B cell (primary cell): Measurements from ENCODE around the gene C19orf81. TPM values are rescaled to one million over a fixed set of nuclear protein-coding genes. Genes with fewer than 3 reads are reported as not detected.
"Not testable (repeated sequence)": the region's sequence is repeated elsewhere in the genome, so short reads cannot be mapped to it uniquely, and the experiment has no call there.

Source experiments
- ATAC-seq: fragments of 200-7000 bp; cut with Tn5 transposase; one replicate; pipeline ENCODE4 v1.10.0; 2021; ENCODE audit warnings: low read depth, mild to moderate bottlenecking, moderate number of reproducible peaks, moderate library complexity
- CTCF ChIA-PET: fragments of 350-600 bp; sonication (Branson Sonifier 250); formaldehyde crosslinking; loops from one replicate; lab custom pipeline; 2021; ENCODE audit warnings: antibody characterized with exemption, inconsistent platforms; lab: Charles Lee
- POLR2A ChIA-PET: fragments of 350-600 bp; sonication (Branson Sonifier 250); formaldehyde crosslinking; loops from one replicate; lab custom pipeline; 2021; ENCODE audit warnings: antibody characterized with exemption; lab: Charles Lee
- DNase-seq: peaks from one replicate; pipeline ENCODE4 v3.0.0; 2013
- H2AFZ ChIP-seq: 2 replicates; pipeline ENCODE4 v1.6.1; 2012; ENCODE audit warnings: mild to moderate bottlenecking, low read depth, low read length; ENCODE audit not compliant: insufficient read depth, poor library complexity, severe bottlenecking
- H3K27ac ChIP-seq, 2 donors: 1 replicate in 1 of 2; 2 replicates in 1 of 2; pipeline ENCODE4 v1.5.1; 2012 to 2013; ENCODE audit warnings: low read length in 2 of 2, mild to moderate bottlenecking in 2 of 2, moderate library complexity in 1 of 2
- H3K27me3 ChIP-seq, 4 experiments: fragments of 200-600 bp in 1 of 4; sonication (generic) in 1 of 4; replicated peaks in 1 of 4; 1 replicate in 2 of 4; 2 replicates in 2 of 4; pipeline versions ENCODE4 v1.6.1 to v1.7.0; 2013 to 2016; ENCODE audit warnings: low read length in 3 of 4, mild to moderate bottlenecking in 2 of 4, mixed read lengths in 1 of 4, moderate library complexity in 1 of 4; ENCODE audit not compliant: insufficient read depth in 4 of 4, control insufficient read depth in 3 of 4; ENCODE audit errors: control extremely low read depth in 1 of 4
- H3K36me3 ChIP-seq, 2 experiments: replicated peaks in 1 of 2; 1 replicate in 1 of 2; 2 replicates in 1 of 2; pipeline versions ENCODE4 v1.6.1 to v1.7.1; 2013; ENCODE audit warnings: low read length in 1 of 2; ENCODE audit not compliant: insufficient read depth in 2 of 2, control insufficient read depth in 1 of 2; ENCODE audit errors: control extremely low read depth in 1 of 2, extremely low read depth in 1 of 2
- H3K4me1 ChIP-seq, 2 donors: fragments of 200-600 bp in 1 of 2; sonication (generic) in 1 of 2; 1 replicate in 1 of 2; 2 replicates in 1 of 2; pipeline versions ENCODE4 v1.5.1 to v1.6.1; 2013 to 2017; ENCODE audit warnings: low read length in 2 of 2; ENCODE audit not compliant: control insufficient read depth in 2 of 2, insufficient read depth in 2 of 2
- H3K4me2 ChIP-seq: replicated peaks from 2 replicates; pipeline ENCODE3; 2012; ENCODE audit warnings: mild to moderate bottlenecking, low read depth, low read length; ENCODE audit not compliant: poor library complexity, severe bottlenecking
- H3K4me3 ChIP-seq, 5 experiments: fragments of 200-600 bp in 1 of 5; sonication (generic) in 1 of 5; 1 replicate in 3 of 5; 2 replicates in 2 of 5; pipeline versions ENCODE4 v1.5.1 to v1.7.0; 2011 to 2016; ENCODE audit warnings: low read length in 4 of 5, mild to moderate bottlenecking in 4 of 5, low read depth in 2 of 5, control low read depth in 1 of 5, moderate library complexity in 1 of 5; ENCODE audit not compliant: insufficient read depth in 1 of 5; ENCODE audit errors: control extremely low read depth in 1 of 5, extremely low read depth in 1 of 5
- H3K79me2 ChIP-seq: fragments of 200-600 bp; sonication (generic); one replicate; pipeline ENCODE4 v1.6.0; 2016; ENCODE audit warnings: low read length; ENCODE audit not compliant: control insufficient read depth, insufficient read depth
- H3K9ac ChIP-seq: fragments of 200-600 bp; sonication (generic); 2 replicates; pipeline ENCODE4 v1.6.1; 2017; ENCODE audit warnings: mild to moderate bottlenecking, low read length, moderate library complexity
- H3K9me3 ChIP-seq, 3 donors: one replicate each; pipeline versions ENCODE4 v1.6.1 to v1.7.1; 2013; ENCODE audit warnings: low read length in 2 of 3; ENCODE audit not compliant: control insufficient read depth in 2 of 3, insufficient read depth in 1 of 3; ENCODE audit errors: control extremely low read depth in 1 of 3
- H4K20me1 ChIP-seq: 2 replicates; pipeline ENCODE4 v1.6.0; 2012; ENCODE audit warnings: mild to moderate bottlenecking, low read length; ENCODE audit not compliant: insufficient read depth, control insufficient read depth, poor library complexity, severe bottlenecking
- H3K27ac Mint-ChIP-seq: one replicate; pipeline ENCODE4 v1.8.0; 2021; ENCODE audit warnings: mixed read lengths
- H3K27me3 Mint-ChIP-seq: one replicate; pipeline ENCODE4 v1.8.0; 2021; ENCODE audit warnings: mixed read lengths
- H3K4me1 Mint-ChIP-seq: one replicate; pipeline ENCODE4 v1.8.0; 2021; ENCODE audit warnings: mixed read lengths
- H3K4me3 Mint-ChIP-seq: one replicate; pipeline ENCODE4 v1.8.0; 2021; ENCODE audit warnings: mixed read lengths
- H3K9me3 Mint-ChIP-seq: one replicate; pipeline ENCODE4 v1.8.0; 2022; ENCODE audit warnings: mixed read lengths; ENCODE audit not compliant: insufficient read depth
- WGBS: methylation state at CpG from one replicate; pipeline ENCODE4 v1.1.5; 2013; ENCODE audit warnings: missing lambda C conversion rate; ENCODE audit not compliant: insufficient coverage; 5-methylcytosine and 5-hydroxymethylcytosine counted together
- intact Hi-C: fragments of 100-400 bp; cut with micrococcal nuclease; formaldehyde crosslinking; loops from one replicate; pipeline ENCODE4 v1.10.0; 2022
- polyA plus RNA-seq: library from polyadenylated mRNA; depleted of rRNA; stranded (reverse); fragments of >200 nt; gene quantifications from 2 replicates; pipeline ENCODE4 v1.2.3, GENCODE V29; 2012
- total RNA-seq, 2 donors: library from RNA; stranded (reverse); fragments of 120-200 nt in 1 of 2; gene quantifications; 1 replicate in 1 of 2; 2 replicates in 1 of 2; pipeline versions ENCODE4 v1.2.3 to v1.2.4, GENCODE V29; 2013 to 2022

Gene C19orf81
- total and polyA plus RNA-seq, 2 donors (not counting 1 experiment from before 2014, with no cell fraction given): 0.37 TPM; not detected in 1

GRCh38 chr19:50619184-50619583, 30.1 kb upstream of the C19orf81 start:
- DNase-seq, H3K36me3 ChIP-seq, H3K79me2 ChIP-seq, ATAC-seq, H2AFZ ChIP-seq, H3K9ac ChIP-seq, H3K4me2 ChIP-seq, intact Hi-C loops, H3K27ac ChIP-seq, H3K4me1 Mint-ChIP-seq, H4K20me1 ChIP-seq, CTCF ChIA-PET, H3K4me3 Mint-ChIP-seq, H3K4me1 ChIP-seq, H3K9me3 ChIP-seq, H3K27me3 ChIP-seq, H3K4me3 ChIP-seq, POLR2A ChIA-PET, H3K27ac Mint-ChIP-seq, H3K27me3 Mint-ChIP-seq, H3K9me3 Mint-ChIP-seq: not testable (repeated sequence)
- 96% methylated on average over 3 of the region's 5 CpGs for WGBS

GRCh38 chr19:50620394-50620906, 28.8 kb upstream of the C19orf81 start:
- DNase-seq, H2AFZ ChIP-seq, H3K27ac ChIP-seq, H3K27me3 Mint-ChIP-seq, H3K4me1 Mint-ChIP-seq, POLR2A ChIA-PET, H3K4me1 ChIP-seq, H3K27ac Mint-ChIP-seq, intact Hi-C loops, ATAC-seq, H4K20me1 ChIP-seq, H3K4me3 ChIP-seq, H3K27me3 ChIP-seq, H3K79me2 ChIP-seq, H3K4me2 ChIP-seq, CTCF ChIA-PET, H3K9ac ChIP-seq, H3K9me3 ChIP-seq, H3K4me3 Mint-ChIP-seq, H3K36me3 ChIP-seq, H3K9me3 Mint-ChIP-seq: not testable (repeated sequence)
- no CpG with 5 or more reads among the region's 5 CpGs for WGBS
